ENCODE results near the gene ERG28.

The ERG28 gene

DNA sequence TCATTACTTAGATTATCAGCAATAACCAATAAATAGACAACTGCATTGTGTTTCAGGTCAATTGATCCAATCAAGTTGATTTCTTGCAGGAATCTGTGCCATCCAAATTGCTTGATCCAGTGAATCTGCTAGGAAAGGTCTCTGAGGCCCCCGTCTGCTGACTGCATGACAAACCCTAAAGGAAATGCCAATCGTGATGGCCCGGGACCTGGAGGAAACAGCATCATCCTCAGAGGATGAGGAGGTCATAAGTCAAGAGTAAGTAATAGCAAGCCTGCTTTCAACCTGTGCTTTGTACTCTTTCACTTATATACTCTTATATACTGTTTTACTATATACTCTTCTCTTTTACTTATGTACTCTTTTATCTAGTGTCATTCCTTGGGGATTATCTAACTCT lies 2.3 kb upstream of the ERG28 start:
- DNase-seq = no peak
- no peak overlapping the region for H2AFZ ChIP-seq (ENCODE audit: low read length)
- H3K27ac ChIP-seq (ENCODE audit: low read length) = no peak overlapping the region
- no peaks in the 10 kb centered on the region for H3K4me1 ChIP-seq (ENCODE audit: low read length)
- H3F3A ChIP-seq (ENCODE audit: insufficient read depth, low read length) = no peaks in the 10 kb centered on the region
- H3K79me2 ChIP-seq (ENCODE audit: low read length) = peaks cover 15% of the 10 kb centered on the region
- H3K9ac ChIP-seq (ENCODE audit: low read length) = no peak overlapping the region
- no peaks in the 10 kb centered on the region for H3K9me3 ChIP-seq (replicated peaks; ENCODE audit: insufficient read depth, low read length)
- H3K27me3 ChIP-seq (replicated peaks; ENCODE audit: insufficient read depth, low read length) = no peaks in the 10 kb centered on the region
- no peaks in the 10 kb centered on the region for H4K20me1 ChIP-seq (ENCODE audit: insufficient read depth, low read length)
- no peak overlapping the region for H3K4me3 ChIP-seq (ENCODE audit: low read length)
- TF ChIP-seq CTCF (IDR thresholded peaks at IDR 0.05; ENCODE audit: low read length) (no peak), EZH2 (optimal IDR thresholded peaks at IDR 0.05; ENCODE audit: low read depth, low read length) (no peak), EZH2phosphoT487 (IDR thresholded peaks at IDR 0.05; ENCODE audit: low read length) (no peak)
- H3K36me3 ChIP-seq (replicated peaks; ENCODE audit: insufficient read depth, low read length) = no peaks in the 10 kb centered on the region
- H3K4me2 ChIP-seq (ENCODE audit: low read depth, low read length) = no peak overlapping the region
- no peaks in the 10 kb centered on the region for H3K9me2 ChIP-seq (replicated peaks; ENCODE audit: insufficient read depth, low read length)

GRCh38 chr14:75661499-75661814 lies 781 bp upstream of the ERG28 start:
- Histone ChIP-seq H4K20me1 (ENCODE audit: insufficient read depth, low read length) (no peaks in the 10 kb centered on the region), H3K79me2 (ENCODE audit: low read length) (peaks cover 15% of the 10 kb centered on the region), H3K4me2 (ENCODE audit: low read depth, low read length) (peak overlapping the region; percentile 64), H3K9ac (ENCODE audit: low read length) (peak overlapping the region; percentile 81), H3K27me3 (replicated peaks; ENCODE audit: insufficient read depth, low read length) (no peaks in the 10 kb centered on the region), H3K4me3 (ENCODE audit: low read length) (peak overlapping the region; percentile 88), H3K27ac (ENCODE audit: low read length) (peak overlapping the region; percentile 73; the same call in 1 of the 2 replicates), H2AFZ (ENCODE audit: low read length) (peak overlapping the region; percentile 74), H3F3A (ENCODE audit: insufficient read depth, low read length) (no peaks in the 10 kb centered on the region), H3K4me1 (ENCODE audit: low read length) (no peaks in the 10 kb centered on the region), H3K9me3 (replicated peaks; ENCODE audit: insufficient read depth, low read length) (no peaks in the 10 kb centered on the region), H3K9me2 (replicated peaks; ENCODE audit: insufficient read depth, low read length) (no peaks in the 10 kb centered on the region), H3K36me3 (replicated peaks; ENCODE audit: insufficient read depth, low read length) (no peaks in the 10 kb centered on the region)
- DNase-seq = no peak
- TF ChIP-seq EZH2phosphoT487 (IDR thresholded peaks at IDR 0.05; ENCODE audit: low read length) (no peak), EZH2 (optimal IDR thresholded peaks at IDR 0.05; ENCODE audit: low read depth, low read length) (no peak), CTCF (IDR thresholded peaks at IDR 0.05; ENCODE audit: low read length) (no peak)

GRCh38 chr14:75660238-75660629 lies 442 bp downstream of the ERG28 start:
- no peaks in the 10 kb centered on the region for H3K4me1 ChIP-seq (ENCODE audit: low read length)
- H3K27ac ChIP-seq (ENCODE audit: low read length) = peak overlapping the region; percentile 73; the same call in 1 of the 2 replicates
- H3K79me2 ChIP-seq (ENCODE audit: low read length) = peaks cover 15% of the 10 kb centered on the region

More at GRCh38 chr14:75660238-75660629, 442 bp downstream of the ERG28 start:
- Histone ChIP-seq H3K9me3 (replicated peaks; ENCODE audit: insufficient read depth, low read length) (no peaks in the 10 kb centered on the region), H3K9ac (ENCODE audit: low read length) (peak overlapping the region; percentile 81; the same call in 1 of the 2 replicates), H4K20me1 (ENCODE audit: insufficient read depth, low read length) (no peaks in the 10 kb centered on the region), H3K27me3 (replicated peaks; ENCODE audit: insufficient read depth, low read length) (no peaks in the 10 kb centered on the region), H3K9me2 (replicated peaks; ENCODE audit: insufficient read depth, low read length) (no peaks in the 10 kb centered on the region), H3K36me3 (replicated peaks; ENCODE audit: insufficient read depth, low read length) (no peaks in the 10 kb centered on the region), H3K4me3 (ENCODE audit: low read length) (peak overlapping the region; percentile 88), H3K4me2 (ENCODE audit: low read depth, low read length) (peak overlapping the region; percentile 53), H3F3A (ENCODE audit: insufficient read depth, low read length) (no peaks in the 10 kb centered on the region), H2AFZ (ENCODE audit: low read length) (peak overlapping the region; percentile 85)
- no peak for TF ChIP-seq EZH2phosphoT487 (IDR thresholded peaks at IDR 0.05; ENCODE audit: low read length)
- no peak for TF ChIP-seq EZH2 (optimal IDR thresholded peaks at IDR 0.05; ENCODE audit: low read depth, low read length)
- TF ChIP-seq CTCF (IDR thresholded peaks at IDR 0.05; ENCODE audit: low read length) = no peak
- DNase-seq = no peak
